NCI-H1105 (cell line): Measurements from ENCODE around the gene LRRC4C.

Source experiments
- DNase-seq: peaks from one replicate; lab custom pipeline; 2025; lab: John Stamatoyannopoulos, UW

LRRC4C gene

GRCh38 chr11:40467771-40468170, 991.7 kb downstream of the LRRC4C start:
- DNase-seq = no peak

DNA sequence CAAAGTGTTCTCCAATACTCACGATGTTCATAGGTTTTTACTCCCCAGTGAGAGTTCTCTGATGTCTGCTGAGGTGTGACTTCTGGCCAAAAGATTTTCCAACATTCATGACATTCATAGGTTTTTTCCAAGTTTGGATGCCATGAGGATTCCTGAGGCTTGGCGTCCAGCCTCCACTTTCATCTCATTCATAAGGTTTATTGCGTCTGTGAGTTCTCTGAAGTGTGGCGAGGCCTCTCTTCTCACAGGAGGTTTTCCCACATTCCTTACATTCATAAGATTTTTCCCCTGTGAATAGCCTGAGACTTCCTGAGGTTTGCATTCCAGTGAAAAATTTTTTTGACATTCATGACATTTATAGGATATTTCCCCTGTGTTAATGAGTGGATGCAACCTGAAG, 1014.1 kb downstream of the LRRC4C start:
- no peak for DNase-seq

GRCh38 chr11:40444151-40444550, 1015.3 kb downstream of the LRRC4C start:
- DNase-seq = no peak

DNA sequence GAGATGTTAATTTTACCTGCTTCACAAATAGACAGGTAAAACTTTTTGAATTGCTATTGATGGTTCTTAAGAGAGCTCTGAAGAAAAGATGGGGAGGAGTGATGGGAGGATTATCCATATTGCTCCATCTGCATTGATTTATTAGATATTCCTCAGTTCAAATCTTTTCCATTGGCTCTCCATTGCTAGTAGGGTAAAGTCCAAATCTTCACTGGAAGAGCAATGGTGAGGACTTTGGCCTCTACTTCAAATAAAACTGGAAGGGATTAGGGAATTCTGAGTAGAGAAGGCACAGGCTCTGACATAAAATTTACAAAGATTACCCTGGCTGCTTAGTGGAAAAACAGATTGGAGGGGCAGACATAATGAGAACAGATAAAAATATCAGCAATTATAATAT, 1024.1 kb downstream of the LRRC4C start:
- DNase-seq = no peak

- DNase-seq = no peak
Observed at GRCh38 chr11:40434926-40435325, 1024.5 kb downstream of the LRRC4C start.

DNA sequence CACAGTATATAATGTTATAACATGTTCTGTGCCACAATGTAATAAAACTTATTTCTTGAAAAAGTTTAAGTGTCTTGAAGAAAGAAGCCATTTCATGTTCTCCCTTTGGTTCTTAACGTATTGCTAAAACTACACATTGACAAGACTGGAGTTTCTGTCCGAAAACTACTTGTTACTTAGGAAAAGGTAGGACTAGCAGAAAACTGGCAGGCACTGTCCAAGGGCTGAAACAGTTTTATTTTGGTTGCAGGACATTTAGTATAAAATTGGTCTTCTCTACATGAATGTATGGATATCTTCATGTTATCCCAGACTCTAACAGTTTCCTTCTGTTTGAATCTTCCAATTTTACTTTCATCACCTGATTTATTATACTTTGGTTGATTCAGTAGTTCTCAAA, 1027.1 kb downstream of the LRRC4C start:
- DNase-seq = no peak

- DNase-seq = no peak
Observed at GRCh38 chr11:40425168-40425567, 1034.3 kb downstream of the LRRC4C start.

DNA sequence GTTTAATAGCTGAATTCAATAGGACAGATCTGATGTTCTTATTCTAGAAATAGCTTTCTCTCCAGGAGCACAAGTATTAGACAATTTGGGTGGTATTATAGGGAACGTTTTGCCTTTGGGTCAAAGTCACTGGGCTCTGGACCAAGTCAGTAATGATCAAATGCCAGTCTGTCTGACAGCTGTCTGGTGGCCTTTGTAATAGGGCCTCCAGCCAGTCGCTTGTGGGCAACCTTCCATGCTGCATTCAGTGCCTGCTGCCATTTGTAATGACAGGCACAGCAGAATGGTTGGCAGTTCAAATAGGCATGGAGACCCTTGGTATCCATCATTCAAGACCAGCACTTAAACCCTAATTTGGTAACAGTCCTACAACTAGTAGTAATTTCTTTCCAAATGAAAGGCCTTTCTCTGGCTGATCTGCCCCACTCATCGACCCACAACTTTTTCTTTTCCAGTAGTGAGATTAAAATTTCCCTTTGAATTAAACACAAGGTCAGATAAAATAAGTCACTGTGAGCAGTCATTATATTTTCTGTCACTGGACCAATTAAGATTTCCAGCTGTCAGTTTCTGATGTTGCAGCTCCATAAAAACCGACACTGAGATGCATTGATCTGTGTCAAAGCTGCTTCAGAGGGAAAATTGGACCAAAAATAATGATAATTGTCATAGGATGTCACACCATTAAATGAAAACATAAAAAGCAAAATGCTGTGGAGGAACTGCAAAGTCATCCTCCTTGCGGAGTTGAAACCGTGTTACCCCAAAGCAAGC, 1038.1 kb downstream of the LRRC4C start:
- no peak for DNase-seq

DNA sequence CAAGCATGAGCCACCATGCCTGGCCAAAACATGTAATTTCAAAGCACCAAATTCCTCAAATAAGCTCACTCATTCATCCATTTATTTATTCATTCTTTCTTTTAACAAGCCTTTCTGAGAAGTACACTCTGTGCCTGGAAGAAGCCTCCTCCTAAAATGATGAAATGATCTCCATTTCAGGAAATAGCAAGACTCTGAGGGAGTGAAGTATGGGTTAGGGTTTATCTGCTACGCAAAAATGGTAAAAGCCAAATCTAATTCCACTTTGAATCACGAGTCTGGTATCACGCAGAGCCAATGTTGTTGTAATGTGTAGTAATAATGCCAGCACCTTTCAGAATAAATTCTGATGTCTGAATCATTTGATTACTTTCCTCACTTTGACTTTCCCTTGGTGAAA, 1041.8 kb downstream of the LRRC4C start:
- DNase-seq = no peak

GRCh38 chr11:40407355-40407754, 1052.1 kb downstream of the LRRC4C start:
- no peak for DNase-seq

GRCh38 chr11:40405614-40406013, 1053.8 kb downstream of the LRRC4C start:
- DNase-seq = no peak

DNA sequence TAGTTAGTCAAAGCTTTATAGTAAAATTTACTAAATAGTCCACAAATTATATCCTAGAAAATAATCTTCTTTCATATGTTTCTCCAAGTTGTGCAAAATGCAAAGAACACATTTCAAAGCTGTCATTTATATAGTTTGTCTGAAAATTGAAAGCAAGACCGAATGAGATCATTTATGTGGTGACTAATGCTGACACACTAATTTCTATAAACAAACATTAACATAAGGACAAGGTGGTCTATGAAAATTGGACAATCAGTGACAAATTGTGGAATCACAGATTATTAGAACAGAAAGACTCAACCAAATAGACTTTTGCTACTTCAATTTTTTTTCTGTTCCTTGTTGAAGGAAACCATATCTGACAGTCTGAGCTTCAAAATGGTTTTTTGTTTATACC, 1056.1 kb downstream of the LRRC4C start:
- no peak for DNase-seq

- DNase-seq = peak; percentile 88
Observed at GRCh38 chr11:40401132-40401853, 1058.2 kb downstream of the LRRC4C start.

GRCh38 chr11:40397141-40397540, 1062.3 kb downstream of the LRRC4C start:
- no peak for DNase-seq

GRCh38 chr11:40393511-40393910, 1065.9 kb downstream of the LRRC4C start:
- no peak for DNase-seq

DNA sequence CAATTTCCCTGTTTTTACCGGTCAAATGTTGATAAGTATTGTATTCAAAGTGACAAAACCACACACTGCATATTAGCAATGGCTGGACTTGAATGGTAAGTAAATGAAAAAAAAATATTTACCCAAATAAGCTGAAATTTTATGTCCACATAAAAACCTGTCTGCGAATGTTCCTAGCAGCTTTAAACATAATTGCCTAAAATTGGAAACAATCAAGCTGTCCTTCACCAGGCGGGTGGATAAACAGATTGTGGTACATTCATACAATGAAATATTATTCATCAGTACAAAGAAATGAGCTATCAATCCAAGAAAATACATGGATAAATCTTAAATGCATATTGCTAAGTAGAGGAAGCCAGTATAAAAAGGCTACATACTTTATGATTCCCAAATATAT, 1067.8 kb downstream of the LRRC4C start:
- no peak for DNase-seq

DNA sequence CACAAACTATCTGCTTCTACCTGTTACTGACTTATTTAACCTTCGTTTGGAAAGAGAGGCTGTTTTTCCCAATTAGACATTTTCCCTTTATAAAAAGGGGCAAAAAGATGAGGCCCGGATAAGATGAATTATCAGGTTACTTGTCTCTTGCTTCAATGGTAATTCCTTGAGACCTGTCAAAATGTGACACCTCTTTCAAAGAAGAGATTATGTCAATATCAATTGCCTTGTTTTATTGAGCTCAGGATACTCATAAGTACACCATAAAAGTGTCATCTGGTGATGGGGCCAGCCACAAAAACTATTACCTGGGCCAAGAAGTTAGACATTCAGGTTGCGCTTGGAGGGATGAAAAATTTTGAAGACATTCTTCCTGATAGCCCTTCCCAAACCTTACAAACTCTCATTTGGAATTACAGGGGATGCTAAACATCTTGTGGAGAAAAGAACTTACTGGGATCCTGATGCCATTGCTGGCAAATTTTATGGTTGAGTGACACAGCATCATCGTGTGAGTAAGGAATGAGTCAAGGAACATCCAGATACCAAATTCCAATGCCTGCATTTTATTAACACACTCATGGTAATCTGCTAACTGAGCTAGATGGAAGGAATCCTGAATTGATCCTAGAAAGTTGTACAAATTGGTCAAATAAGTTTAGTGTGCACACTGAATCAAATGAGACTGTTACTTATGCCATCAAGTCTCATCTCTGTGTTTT, 1071.2 kb downstream of the LRRC4C start:
- no peak for DNase-seq

DNA sequence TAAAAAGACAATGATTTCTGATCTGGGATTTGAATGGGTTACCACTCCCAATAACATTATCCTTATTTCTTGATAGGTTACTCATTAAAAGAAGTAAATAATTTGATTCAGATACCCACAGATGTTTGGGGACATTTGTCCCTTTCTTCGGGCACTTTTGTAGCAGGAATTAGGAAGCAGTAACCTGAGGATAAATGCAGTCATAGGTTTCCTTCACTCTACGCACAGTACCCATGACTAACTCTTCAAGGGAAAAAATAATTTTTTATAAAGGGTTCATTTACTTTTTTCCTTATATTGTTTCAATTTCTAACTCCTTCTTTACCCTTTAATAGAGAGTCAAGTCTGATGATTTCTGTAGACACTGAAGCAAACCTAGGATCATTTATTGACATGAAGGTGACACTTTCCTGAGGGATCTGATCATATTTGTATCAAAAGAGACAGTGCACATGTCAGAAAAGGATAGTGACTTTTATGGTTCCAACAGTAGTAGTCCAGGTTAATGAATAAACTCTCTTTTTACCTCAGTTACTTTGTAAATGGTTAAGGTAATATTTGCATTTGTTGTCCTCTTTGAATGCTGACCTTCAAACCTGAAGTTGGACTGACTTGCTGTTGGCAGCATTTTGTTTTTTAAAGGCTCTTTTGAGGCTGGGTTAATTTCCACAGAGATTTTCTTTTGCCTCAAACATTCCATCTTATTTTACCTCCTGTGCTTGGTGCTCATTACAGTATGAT, 1072.0 kb downstream of the LRRC4C start:
- DNase-seq = no peak

DNA sequence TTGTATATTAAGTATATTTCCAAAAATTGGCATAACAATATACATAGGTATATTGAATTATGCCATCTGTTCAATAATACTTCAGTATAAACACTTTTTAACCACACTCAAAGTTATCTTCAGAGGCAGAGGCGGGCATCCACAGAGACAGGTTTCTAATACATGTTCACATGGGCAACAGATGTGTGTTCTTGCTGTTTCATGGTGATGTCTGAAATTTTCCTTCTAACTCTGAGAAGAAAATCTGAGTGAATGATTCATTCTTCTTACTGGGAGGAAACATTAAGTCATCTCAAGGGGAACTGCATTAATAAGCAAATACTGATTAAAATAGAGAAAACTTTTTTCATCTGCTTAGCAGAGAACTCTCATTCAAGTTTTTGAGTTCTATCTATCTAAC, 1074.5 kb downstream of the LRRC4C start:
- no peak for DNase-seq

DNA sequence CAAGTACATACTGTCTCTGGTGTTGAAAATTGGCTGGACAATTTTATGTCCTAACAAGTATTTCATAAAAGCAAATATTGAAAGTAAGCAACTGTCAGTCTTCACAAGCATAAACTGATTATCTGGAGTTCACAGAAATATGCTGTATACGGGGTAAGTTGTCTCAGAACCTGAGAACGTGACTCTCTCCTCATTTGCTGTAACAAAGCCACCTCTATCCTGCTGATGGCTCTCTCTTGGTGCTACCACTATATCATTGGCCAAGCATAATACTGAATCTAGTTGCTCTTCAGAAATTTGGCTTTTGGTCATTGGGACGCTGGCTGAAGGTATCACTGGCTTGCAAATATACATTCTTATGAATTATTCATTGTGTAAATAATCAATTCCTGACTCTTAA, 1078.0 kb downstream of the LRRC4C start:
- no peak for DNase-seq

DNA sequence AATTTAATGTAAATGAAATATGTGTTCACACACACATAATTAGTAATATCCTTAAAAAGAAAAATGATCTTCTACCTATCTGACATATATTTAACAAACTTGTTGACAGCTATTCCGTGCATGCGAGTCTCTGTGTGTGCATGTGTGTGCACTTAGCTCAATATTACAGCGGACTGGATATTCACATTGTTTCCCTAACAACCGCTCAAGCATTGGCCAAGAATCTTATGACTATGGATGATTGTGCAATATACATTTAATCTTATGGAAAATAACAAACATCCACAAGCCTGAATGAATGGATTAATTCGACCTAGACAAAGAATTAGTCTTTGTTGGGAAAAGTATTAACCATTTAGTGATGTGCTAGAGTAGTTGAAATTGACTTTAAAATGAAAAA, 1078.6 kb downstream of the LRRC4C start:
- no peak for DNase-seq

- no peak for DNase-seq
Observed at GRCh38 chr11:40376331-40376730, 1083.1 kb downstream of the LRRC4C start.
